Umbilical cord (tissue), 2 donors: Measurements from ENCODE around the gene ARL5C. TPM values are rescaled to one million over a fixed set of nuclear protein-coding genes. Genes with fewer than 3 reads are reported as not detected.

Source experiments
- DNase-seq: peaks from one replicate; pipeline ENCODE4 v3.0.0-alpha.2; 2015; ENCODE audit warnings: low spot score
- total RNA-seq: library from RNA; depleted of rRNA; stranded (reverse); fragments of >200 nt; gene quantifications from one replicate; pipeline ENCODE4 v1.2.3, GENCODE V29; 2014; ENCODE audit warnings: low replicate concordance; ENCODE audit not compliant: insufficient read depth

Gene ARL5C
- total RNA-seq, 1 donor from 2014 or later: 2.6 TPM

DNA sequence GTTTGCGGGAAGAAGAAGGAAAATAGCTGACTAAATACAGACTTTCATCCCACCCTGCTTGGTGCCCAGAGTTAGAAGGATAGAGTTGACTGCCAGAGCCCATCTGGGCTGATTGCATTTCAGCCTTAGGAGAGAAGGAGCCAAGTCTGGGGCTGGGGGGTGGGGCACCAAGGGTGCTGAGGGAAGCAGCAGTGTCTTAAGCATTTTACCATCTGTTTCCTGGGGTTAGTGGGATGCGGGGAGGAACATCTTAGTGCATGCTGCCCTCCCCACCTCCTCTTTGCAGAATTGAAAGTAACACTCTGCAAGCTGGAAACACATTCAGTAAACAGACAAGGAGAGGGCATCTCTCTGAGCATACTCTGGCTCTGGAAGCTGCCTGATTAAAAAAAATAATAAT is 1.5 kb upstream of the ARL5C start:
- DNase-seq: peak; percentile 80

DNA sequence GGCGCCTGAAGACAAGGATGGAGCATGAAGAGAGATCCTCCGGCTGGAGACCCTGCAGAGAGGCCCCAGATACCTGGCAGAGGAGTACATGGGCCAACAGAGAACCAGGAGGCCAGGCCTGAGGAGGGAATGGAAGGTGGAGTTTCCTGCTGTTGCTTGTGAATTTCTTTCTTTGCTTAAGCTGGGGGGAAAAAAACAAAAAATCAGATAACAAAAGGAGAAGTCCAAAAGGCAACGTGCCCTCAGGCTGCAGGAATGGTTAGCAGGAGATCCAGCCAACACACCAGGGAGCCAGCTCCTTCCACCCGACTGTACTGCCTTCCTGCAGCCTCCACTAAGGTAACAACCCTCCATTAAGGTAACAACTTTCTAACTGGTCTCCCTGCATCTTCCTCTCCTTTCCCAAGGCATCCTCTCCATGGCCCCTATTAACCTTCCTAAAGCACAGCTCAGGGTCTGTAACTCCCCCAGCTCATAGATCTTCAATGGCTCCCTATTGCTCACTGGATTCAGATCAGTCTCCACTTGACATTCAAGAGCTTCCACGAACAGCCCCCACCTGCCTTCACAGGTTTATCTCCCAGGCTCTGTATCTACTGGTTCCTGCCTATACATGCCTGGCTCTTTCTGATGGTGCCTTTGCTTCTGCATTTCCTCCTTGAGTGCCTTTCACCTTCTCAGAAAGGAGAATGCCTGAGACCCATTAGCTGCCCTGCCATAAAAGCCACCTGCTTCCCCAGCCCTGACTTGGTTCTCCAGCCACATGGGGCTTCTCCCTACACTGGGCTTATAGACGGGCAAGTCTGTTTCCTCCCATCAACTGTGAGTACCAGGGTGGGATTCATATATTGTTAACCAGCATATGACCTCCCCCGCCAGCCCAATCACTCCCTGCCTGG is 725 bp upstream of the ARL5C start:
- no peak for DNase-seq

DNA sequence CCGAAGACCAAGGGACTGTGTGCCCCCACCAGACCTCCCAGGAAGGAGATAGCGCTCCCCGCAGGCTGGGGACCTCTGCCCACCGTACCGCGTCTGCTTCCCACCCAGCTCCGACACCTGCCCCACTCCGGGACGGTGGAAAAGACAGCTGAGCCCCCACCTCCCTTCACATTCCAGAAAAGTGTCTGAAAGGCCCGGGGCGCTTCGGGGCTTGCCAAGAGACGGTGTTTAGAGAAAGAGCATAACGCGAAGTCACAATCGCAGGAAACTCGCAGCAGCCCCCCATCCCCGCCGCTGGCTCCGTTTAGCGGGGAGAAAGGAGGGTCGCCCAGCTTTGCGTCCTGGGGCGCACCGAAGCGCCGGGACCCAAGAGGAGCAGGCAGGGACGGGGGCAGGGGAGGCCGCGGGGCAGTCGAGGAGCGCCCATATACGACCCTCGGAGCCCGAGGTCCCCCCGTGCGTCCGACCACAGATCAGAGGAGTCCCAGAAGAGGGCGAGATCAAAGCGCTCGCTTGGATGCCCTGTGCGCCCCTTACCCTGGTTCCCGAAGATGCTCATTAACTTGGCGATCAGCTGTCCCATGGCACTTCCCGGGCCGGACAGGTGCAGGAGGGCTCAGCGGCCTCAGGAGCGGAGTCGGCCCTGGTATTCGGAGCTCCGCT is 652 bp downstream of the ARL5C start:
- no peak for DNase-seq

DNA sequence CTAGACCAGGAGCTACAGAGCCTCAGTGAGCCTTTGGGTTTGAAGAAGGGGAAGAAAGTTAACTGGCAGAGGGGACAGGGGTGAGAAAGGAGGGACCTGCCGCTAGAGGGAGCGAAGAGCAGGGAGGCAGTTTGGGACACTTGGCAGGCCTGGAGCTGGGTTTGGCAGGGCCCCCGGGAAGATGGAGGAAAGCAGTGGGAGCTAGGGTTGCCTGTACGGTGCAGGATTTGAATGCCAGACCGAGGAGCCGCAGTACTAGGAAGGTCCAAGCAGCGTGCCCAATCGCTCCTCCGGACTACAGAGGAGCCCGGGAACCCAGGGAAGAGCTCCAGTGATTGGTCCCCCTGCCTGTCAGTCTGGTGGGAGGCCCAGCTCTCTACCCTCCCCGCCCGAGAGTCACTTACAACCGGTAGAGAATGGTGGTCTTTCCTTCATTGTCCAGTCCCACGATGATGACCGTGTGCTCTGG is 1.3 kb downstream of the ARL5C start:
- peak; percentile 91 for DNase-seq

DNA sequence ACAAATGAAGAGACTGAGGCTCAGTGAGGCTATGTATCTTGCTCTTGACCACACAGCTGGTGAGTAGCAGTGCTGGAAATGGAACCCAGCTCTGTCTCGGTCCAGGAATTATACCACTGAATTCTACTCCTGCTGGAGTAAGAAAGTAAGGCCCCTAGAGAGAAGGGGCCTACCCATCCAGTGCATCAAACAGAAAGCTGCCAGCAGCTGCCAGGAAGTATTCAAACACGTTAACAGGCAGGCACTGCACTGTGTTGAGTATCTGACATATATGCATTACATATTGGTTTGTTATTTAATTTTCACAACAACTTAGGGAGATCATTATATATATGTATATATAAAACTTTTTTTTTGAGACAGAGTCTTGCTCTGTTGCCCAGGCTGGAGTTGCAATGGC is 4.0 kb downstream of the ARL5C start:
- DNase-seq: no peak

DNA sequence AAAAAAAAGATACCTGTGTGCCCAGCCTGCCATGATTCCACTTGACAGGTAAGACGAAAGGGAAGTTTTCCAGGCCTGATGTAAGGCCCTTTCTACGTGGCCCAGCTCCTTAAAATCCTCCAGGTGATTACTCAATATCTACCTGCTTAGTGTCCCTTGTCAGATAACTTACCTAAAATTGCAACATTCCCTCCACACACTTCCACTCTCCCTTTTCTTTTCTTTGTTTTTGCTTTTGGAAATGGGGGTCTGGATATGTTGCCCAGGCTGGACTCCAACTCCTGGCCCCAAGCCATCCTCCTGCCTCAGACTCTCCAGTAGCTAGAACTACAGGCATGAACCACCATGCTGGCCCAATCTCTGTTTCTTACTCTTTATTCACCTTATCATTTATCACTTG is 7.3 kb downstream of the ARL5C start:
- no peak for DNase-seq

DNA sequence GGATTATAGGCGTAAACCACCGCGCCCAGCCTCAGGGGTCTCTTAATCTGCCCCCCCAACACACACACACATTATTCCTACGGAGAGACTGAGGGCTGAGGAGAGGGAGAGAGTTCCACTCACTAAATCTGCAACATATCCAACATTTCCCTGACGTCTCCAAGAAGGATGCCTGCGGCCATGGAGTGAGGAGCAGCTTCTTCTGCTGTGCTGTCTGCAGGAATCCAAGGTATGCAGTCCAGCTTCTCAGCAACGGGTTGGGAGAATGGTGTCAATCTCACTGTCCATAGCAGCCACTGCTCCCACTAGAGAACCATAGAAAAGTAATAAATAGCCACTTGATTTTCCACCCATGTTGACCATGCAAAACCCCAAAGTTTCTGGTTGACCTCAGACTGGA is 9.5 kb downstream of the ARL5C start:
- peak; percentile 50 for DNase-seq

DNA sequence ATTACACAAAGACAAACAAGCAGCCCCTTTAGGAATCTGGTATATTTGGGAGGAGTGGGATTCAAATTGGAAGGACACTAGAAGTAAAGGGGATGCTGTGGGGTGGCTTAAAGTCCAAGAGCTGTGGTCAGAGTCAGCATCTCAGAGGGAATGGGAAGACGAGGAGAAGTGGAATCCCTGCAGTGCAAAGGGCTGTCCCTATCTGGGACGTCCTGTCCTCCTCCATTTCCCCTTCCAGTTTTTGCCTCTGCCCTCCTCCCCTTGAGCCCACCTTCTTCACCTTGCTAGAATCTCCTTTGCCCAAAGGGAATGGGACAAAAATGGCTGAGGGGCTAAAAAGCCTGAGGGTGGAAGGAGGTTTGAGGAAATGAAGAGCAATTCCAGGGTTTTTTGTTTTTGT is 10.3 kb downstream of the ARL5C start:
- no peak for DNase-seq

DNA sequence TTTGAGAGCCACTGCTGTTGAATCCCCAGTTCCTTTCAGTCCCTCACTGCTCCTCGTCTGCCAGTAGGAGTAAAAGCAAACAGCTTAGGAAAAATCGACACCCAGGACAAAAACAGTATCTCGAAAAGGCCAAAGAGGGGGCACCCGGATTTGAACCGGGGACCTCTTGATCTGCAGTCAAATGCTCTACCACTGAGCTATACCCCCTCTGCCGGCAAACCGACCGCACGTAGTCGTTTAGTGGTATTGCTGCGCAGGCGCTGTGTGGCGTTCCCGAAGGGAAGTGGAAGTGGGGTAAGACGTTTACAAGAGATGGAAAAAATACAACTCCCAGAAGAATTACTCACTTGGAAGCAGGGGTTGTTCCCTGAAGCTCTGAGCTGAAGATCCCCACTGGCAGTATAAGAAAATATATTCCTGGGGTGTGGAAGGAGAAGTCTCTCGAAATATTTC is 12.3 kb downstream of the ARL5C start:
- peak; percentile 96 for DNase-seq

DNA sequence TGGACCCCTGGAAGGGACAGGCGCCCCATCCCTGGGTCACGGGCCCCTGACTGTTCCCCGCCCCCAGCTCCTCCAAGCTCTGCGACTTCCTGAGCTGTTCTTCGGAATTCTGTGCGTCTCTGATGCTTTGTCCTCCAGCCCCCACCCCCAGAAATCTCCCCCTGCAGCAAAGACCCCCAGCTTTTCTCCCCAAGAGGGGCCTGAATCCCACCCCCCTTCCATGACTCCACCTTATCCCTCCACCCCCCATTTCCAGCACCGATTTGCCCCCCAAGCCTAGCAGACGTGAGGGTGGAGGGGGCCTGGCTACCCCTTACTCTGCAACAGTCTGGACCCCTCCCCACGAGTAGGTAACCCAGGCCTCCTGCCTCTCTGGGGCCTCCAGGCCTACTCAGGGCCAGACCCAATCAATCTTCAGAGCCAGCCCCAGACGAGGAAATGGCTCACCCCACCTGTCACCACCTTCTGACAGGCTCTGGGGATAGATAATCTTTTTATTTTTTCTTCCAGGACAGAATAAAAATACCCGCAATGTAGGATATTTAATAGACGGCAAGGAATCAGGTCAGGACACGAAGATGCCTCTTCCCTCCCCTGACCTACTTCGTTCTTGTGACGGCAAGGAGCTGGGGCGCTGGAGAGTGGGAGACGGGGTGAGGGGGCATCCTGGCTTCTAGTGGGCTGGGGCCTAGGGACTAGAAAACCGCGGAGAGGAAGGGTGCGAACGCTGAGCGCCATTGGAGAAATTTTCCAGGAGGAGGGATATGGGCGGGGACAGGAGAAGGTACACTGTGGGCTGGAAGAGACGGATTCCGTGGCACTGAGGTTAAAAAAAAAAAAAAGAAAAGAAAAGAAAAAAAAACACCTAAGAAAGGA is 13.8 kb downstream of the ARL5C start:
- peak; percentile 23 for DNase-seq

DNA sequence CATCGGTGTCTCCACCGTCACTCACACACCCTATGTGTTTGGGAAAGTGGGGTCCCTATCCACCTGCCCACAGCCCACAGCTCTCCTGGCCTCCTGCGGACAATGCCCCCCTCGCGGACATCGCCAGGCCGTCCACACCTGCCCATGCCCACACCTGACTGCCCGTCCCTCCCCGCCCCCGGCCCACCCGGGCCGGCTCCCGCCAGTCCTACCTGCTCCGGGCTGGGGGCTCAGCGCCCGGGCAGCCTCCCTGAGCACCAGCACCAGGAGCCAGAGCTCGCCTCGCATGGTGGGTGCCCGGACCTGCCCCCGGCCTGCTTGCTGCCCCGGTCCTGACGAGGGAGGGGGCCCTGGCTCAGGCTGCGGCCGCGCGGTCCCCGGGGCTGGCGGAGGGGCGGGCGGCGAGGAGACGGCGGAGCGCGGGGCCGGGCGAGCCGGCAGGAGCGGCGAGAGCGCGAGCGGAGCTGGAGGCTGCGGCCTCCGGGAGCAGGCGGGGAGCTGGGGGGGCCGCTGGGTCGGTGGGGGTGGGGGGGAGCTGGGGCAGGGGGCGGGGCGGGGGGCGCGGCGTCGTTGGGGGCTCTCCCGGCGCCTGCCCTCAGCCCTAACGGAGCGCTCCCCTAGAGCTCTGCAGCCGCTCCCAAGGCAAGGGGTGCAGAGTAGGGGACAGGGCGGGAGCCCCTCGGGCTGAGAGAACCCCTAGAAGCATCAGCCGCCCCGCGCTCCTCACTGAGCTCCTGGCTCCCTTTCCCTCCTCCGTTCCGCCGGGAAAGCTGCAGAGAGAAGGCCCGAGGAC is 14.6 kb downstream of the ARL5C start, which contains the start of gene PLXDC1:
TSS of gene PLXDC1 (minus strand) at position 488 of the 793 bp plus-strand sequence. CDS start at position 288, 200 bp downstream.
- no peak for DNase-seq

DNA sequence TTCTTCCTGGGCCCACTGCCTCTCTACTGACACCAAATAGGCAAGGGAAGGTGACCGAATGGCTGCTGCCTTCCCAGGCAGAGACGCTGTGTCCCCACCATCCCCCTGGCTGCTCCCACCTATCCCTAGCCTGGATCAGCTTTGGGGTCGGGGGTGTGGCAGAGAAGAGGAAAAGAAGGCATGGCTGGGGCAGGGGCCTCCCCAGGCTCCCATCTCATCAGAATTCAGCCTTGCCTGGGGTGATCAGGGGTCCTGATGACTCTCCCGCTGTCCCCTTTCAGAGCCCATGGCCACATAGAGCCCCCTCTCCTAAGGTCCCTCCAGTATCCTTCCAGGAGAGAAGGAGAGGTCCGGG is 15.2 kb downstream of the ARL5C start:
- DNase-seq: no peak

DNA sequence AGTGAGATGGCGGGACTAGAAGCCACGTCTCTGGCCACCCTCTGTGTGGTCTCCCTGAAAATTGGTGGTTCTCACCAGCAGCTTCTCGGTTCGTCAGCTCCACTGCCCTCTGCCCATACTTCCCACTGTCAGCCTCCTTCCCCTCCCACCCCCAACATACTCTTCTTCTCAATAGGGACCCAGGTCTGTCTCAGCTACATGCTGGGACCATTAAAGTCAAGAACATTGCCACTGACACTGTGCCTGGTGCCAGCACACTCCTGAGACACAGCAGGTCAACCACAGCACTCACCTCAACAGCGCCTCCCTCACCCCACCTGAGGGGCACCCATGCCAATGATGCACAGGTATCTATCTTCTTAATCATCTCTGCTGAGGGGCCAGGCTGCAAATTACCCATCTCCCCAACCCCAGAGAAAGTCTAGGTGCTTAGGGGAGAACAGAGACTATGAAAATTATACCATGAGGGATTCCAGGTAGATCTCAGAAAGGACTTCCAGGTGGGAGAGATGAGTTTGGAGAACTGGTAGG is 15.8 kb downstream of the ARL5C start:
- no peak for DNase-seq

DNA sequence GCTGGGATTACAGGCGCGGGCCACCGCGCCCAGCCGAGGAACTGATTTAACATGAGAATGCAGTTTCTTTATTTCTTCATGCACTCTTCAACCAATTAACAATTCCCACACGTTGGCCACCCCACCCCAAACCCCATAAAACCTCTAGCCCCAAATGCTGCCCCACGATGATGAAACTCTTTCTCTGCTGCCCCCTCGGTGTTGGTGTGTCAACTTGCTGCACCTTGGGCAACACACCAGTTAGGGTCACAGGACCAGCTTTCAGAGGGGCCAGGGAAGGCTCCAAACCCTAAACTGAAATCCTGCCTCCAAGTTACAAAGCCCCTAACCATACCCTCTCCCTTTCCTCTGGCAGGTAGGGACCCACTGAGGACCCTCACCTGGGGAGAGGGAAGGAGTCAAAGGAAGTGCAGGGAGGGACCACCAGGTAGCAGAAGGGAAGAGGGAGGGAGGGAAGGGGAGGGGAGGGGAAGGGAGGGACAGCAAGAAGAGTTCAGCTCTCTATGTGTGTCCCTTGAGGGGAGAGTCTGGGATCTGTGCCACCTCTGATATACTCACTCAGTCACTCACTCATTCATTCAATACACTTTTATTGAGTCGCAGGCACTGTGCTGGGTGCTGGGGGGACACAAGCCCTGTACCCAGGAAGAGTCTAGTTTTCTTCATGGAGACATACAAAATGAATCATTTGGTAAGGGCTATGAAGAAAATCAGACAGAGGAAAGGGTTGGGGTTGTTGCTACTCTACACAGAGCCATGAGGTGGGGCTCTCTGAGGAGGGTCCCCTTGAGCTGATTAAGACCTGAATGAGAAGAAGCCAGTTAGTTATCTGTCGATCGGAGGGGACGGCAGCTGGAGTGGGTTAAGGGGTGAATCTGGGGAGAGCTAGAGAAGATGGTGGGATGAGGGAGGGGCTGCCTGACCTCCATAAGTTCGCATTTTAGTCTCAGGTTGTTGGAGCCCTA is 18.5 kb downstream of the ARL5C start:
- DNase-seq: no peak

DNA sequence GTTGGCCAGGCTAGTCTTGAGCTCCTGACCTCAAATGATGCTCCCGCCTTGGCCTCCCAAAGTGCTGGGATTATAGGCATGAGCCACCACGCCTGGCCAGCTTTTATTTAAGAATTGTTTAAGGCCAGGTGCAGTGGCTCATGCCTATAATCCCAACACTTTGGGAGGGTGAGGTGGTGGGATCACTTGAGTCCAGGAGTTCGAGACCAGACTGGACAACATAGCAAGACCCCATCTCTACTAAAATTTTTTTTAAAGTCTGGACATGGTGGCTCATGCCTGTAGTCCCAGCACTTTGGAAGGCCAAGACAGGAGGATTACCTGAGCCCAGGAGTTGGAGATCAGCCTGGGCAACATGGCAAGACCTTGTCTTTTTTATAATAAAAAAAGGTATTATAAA is 19.7 kb downstream of the ARL5C start:
- DNase-seq: no peak

DNA sequence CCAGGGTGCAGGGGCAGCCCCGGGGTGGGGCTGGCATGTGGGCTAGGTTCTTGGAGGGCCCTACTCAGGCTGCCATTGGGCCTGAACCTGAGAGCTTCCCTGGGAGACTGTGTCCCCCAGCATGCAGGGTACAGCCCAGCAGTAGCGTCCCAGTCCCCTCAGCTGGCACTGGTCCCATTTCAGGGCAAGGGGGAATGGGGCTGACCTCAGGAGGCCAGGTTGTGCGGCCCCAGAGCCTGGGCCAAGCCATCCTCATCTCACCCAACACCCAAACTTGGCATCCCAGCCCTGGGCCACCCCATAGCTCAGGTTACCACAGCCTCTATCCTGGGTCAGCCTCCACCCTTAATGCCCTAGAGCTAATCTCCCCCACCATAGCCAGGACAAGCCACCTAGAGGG is 20.8 kb downstream of the ARL5C start:
- no peak for DNase-seq

DNA sequence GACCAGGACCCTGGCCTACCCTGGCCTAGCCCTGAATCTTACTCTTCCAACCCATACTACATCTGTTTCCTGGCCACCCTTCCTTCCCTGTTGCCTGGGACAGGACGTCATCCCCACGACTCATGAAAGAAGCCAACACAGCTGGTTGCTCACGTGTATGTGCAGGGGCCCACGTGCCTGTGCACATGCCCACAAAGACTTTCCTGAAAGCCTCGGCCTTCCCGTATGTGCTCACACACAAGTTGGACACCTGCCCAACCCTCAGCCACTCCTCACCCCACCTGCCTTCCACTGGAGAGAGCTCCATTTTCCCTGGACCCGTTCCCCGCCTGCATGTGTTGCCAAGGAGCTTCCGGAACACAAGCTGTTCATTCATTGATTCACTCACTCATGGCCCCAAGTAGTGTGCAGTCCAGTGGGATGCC is 21.5 kb downstream of the ARL5C start:
- no peak for DNase-seq

DNA sequence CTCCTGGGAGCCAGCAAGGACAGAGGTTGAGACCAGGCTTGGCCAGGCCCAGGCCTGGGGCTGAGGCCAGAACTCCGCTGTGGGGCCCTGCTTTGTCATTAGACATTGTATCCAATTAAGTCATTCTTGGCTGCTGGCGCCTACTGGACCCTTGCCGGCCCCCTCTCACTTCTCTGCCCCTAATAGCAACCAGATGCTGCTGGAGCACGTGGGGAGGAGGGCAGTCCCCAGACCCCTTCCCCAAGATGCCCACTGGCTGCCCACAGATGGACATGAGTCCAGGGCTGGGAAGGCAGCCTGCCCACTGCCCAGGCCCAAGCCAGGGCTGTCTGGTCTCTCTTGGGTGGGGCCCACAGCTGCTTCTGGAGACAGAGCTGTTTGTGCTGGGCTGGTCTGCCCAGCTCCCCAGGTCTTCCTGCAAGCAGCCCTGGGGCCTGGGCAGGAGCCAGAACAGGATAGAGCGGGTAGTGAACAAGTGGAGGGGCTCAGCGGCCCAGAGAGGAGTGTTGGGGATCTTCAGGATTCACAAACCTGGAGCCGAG is 22.3 kb downstream of the ARL5C start:
- DNase-seq: no peak
